Breast epithelium (tissue), 3 donors: ENCODE measurements around the gene CFAP54.

Experiments used
- POLR2AphosphoS5 ChIP-seq, 3 donors: sonication (generic); formaldehyde crosslinking; IDR thresholded peaks; one replicate each; pipeline ENCODE4 v1.6.1; 2017; ENCODE audit warnings: antibody characterized with exemption in 3 of 3
- TF ChIP-seq, protein P1 (sequence below), 3 donors: fragments of 450-650 bp; IDR thresholded peaks; one replicate each; pipeline ENCODE4 v1.5.1; 2016 to 2017; ENCODE audit warnings: antibody characterized with exemption in 3 of 3, mild to moderate bottlenecking in 3 of 3, moderate library complexity in 3 of 3

DNA sequence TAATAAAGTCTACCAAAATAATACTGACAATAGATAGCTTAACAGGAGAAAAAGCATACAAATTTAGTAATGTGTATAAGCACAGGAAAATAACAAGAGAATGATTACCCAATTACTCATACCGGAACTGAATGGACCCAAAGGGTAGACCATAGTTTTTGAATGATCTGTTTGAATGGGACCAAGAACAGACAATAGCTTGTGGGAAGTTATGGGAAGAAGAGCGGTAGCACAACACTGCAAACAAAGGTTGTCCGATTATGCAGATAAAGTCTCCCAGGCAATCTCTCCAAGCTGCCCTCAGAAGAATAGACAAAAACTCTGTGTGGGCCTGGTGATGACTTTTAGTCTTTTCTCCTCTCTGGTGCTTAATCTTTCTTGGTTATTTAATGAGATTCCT lies 321.1 kb downstream of the CFAP54 start:
- TF ChIP-seq, protein P1, sequence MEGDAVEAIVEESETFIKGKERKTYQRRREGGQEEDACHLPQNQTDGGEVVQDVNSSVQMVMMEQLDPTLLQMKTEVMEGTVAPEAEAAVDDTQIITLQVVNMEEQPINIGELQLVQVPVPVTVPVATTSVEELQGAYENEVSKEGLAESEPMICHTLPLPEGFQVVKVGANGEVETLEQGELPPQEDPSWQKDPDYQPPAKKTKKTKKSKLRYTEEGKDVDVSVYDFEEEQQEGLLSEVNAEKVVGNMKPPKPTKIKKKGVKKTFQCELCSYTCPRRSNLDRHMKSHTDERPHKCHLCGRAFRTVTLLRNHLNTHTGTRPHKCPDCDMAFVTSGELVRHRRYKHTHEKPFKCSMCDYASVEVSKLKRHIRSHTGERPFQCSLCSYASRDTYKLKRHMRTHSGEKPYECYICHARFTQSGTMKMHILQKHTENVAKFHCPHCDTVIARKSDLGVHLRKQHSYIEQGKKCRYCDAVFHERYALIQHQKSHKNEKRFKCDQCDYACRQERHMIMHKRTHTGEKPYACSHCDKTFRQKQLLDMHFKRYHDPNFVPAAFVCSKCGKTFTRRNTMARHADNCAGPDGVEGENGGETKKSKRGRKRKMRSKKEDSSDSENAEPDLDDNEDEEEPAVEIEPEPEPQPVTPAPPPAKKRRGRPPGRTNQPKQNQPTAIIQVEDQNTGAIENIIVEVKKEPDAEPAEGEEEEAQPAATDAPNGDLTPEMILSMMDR (IDR thresholded peaks at IDR 0.05), result no peak
- no peak for TF ChIP-seq POLR2AphosphoS5 (IDR thresholded peaks at IDR 0.05)
